Esophagus squamous epithelium (tissue), 5 donors: ENCODE results near the gene ABCB8. TPM values are rescaled to one million over a fixed set of nuclear protein-coding genes. Genes with fewer than 3 reads are reported as not detected.

Experiments used
- DNase-seq: peaks from one replicate; lab custom pipeline; 2025; lab: John Stamatoyannopoulos, UW
- H3K27ac ChIP-seq, 4 donors: fragments of 200-600 bp; sonication (generic); one replicate each; pipeline ENCODE4 v1.5.1; 2016 to 2019; ENCODE audit warnings: mild to moderate bottlenecking in 1 of 4
- H3K27me3 ChIP-seq, 4 donors: fragments of 200-600 bp; sonication (generic); 1 replicate in 3 of 4; 2 replicates in 1 of 4; pipeline versions ENCODE4 v1.5.1 to v1.6.0; 2017 to 2021; ENCODE audit warnings: antibody characterized with exemption in 1 of 4
- H3K36me3 ChIP-seq, 3 donors: fragments of 200-600 bp; sonication (generic); one replicate each; pipeline ENCODE4 v1.5.1; 2016 to 2019
- H3K4me1 ChIP-seq, 3 donors: fragments of 200-600 bp; sonication (generic); one replicate each; pipeline ENCODE4 v1.5.1; 2017 to 2019
- H3K4me3 ChIP-seq, 4 donors: fragments of 200-600 bp; sonication (generic); 1 replicate in 3 of 4; 2 replicates in 1 of 4; pipeline ENCODE4 v1.5.1; 2016 to 2019; ENCODE audit warnings: mild to moderate bottlenecking in 2 of 4, moderate library complexity in 1 of 4
- H3K9me3 ChIP-seq, 3 donors: fragments of 200-600 bp; sonication (generic); one replicate each; pipeline ENCODE4 v1.5.1; 2016 to 2019
- CTCF ChIP-seq, 6 experiments: fragments of 450-650 bp in 4 of 6; fragments of 200-600 bp in 2 of 6; sonication (generic) in 2 of 6; IDR thresholded peaks; one replicate each; pipeline ENCODE4 v1.5.1; 2016 to 2019; ENCODE audit warnings: antibody characterized with exemption in 6 of 6, mild to moderate bottlenecking in 4 of 6, moderate library complexity in 4 of 6
- POLR2A ChIP-seq, 4 donors: fragments of 450-650 bp; IDR thresholded peaks; one replicate each; pipeline ENCODE4 v1.6.1; 2017; ENCODE audit warnings: antibody characterized with exemption in 4 of 4, mild to moderate bottlenecking in 4 of 4, moderate library complexity in 3 of 4
- WGBS, 2 donors: methylation state at CpG; one replicate each; pipeline ENCODE4 v1.1.5; 2018; 5-methylcytosine and 5-hydroxymethylcytosine counted together
- intact Hi-C: fragments of 100-400 bp; cut with DNase I; formaldehyde crosslinking; loops from one replicate; pipeline ENCODE4 v1.15.0; 2022
- total RNA-seq, 4 donors: library from RNA; depleted of rRNA; stranded (reverse); fragments of >200 nt; gene quantifications; one replicate each; pipeline ENCODE4 v1.1.0, GENCODE V29; 2016
- donor health status: DM: yes; HTN: yes; CAD: no.

ABCB8 gene
- total RNA-seq, 4 donors from 2014 or later: 23.1 to 41.0 (median 26.1) TPM

GRCh38 chr7:151012031-151012692 is 16.1 kb upstream of the ABCB8 start:
- DNase-seq: no peak
- Histone ChIP-seq H3K4me1 (peaks cover 12 to 80% (median 30%) of the 10 kb centered on the region in 3 donors), H3K27ac (peak overlapping the region in 1 of 4 donors; percentile 34), H3K27me3 (peaks cover 0 to 95% (median 5%) of the 10 kb centered on the region in 4 donors), H3K36me3 (no peaks in the 10 kb centered on the region), H3K4me3 (no peak overlapping the region), H3K9me3 (no peaks in the 10 kb centered on the region)
- intact Hi-C loops: no loop called here
- WGBS, 2 donors: 52 to 69% methylated on average over 4 of the region's 6 CpGs
- no peak for TF ChIP-seq POLR2A (IDR thresholded peaks at IDR 0.05)

GRCh38 chr7:151012911-151013347 is 15.3 kb upstream of the ABCB8 start:
- Histone ChIP-seq H3K36me3 (no peaks in the 10 kb centered on the region), H3K27me3 (peaks cover 0 to 96% (median 5%) of the 10 kb centered on the region in 4 donors), H3K4me3 (peak overlapping the region in 1 of 4 donors; percentile 55), H3K27ac (peak overlapping the region in 1 of 4 donors; percentile 34), H3K9me3 (no peaks in the 10 kb centered on the region), H3K4me1 (peaks cover 15 to 78% (median 25%) of the 10 kb centered on the region in 3 donors)
- no peak for DNase-seq
- 33 to 60% methylated on average over 7 to 17 of the region's 23 CpGs for WGBS, 2 donors
- TF ChIP-seq POLR2A (IDR thresholded peaks at IDR 0.05): no peak
- TF ChIP-seq CTCF (IDR thresholded peaks at IDR 0.05): peak in 4 of 6 experiments; percentile 27 to 51 (median 30)
- intact Hi-C loops: no loop called here

GRCh38 chr7:151013356-151013732 is 14.9 kb upstream of the ABCB8 start:
- no peak for DNase-seq
- Histone ChIP-seq H3K9me3 (no peaks in the 10 kb centered on the region), H3K27ac (peak overlapping the region in 1 of 4 donors; percentile 34), H3K27me3 (peaks cover 0 to 97% (median 5%) of the 10 kb centered on the region in 4 donors), H3K4me3 (peak overlapping the region; percentile 1 to 55 (median 28)), H3K36me3 (no peaks in the 10 kb centered on the region), H3K4me1 (peaks cover 20 to 78% (median 25%) of the 10 kb centered on the region in 3 donors)
- WGBS, 2 donors: 7 to 67% methylated on average over 1 to 6 of the region's 26 CpGs
- intact Hi-C loops: no loop called here
- TF ChIP-seq POLR2A (IDR thresholded peaks at IDR 0.05) (no peak), CTCF (IDR thresholded peaks at IDR 0.05) (no peak)

GRCh38 chr7:151013733-151014497 is 14.3 kb upstream of the ABCB8 start:
- intact Hi-C loops: no loop called here

More at GRCh38 chr7:151013733-151014497, 14.3 kb upstream of the ABCB8 start:
- H3K27me3 ChIP-seq: peaks cover 0 to 98% (median 5%) of the 10 kb centered on the region in 4 donors
- no peaks in the 10 kb centered on the region for H3K9me3 ChIP-seq
- 30 to 32% methylated on average over 16 to 24 of the region's 55 CpGs for WGBS, 2 donors
- TF ChIP-seq POLR2A (IDR thresholded peaks at IDR 0.05): peak in 1 of 4 donors; percentile 6
- peak in 1 of 6 experiments; percentile 23 for TF ChIP-seq CTCF (IDR thresholded peaks at IDR 0.05)
- H3K36me3 ChIP-seq: no peaks in the 10 kb centered on the region
- DNase-seq: peak; percentile 29
- H3K4me1 ChIP-seq: peaks cover 25 to 78% (median 29%) of the 10 kb centered on the region in 3 donors
- H3K27ac ChIP-seq: peak overlapping the region in 2 of 4 donors; percentile 0 to 49
- H3K4me3 ChIP-seq: peak overlapping the region; percentile 1 to 55 (median 28)
